NCI-H748 treated with DMSO at 0.1 percent for 48 hours (cell line): Measurements from ENCODE around the gene THAP8.

ENCODE experiments used
- DNase-seq: peaks from one replicate; lab custom pipeline; 2025; lab: John Stamatoyannopoulos, UW

THAP8 gene

GRCh38 chr19:36030264-36031148 lies 23.6 kb downstream of the THAP8 start:
- DNase-seq, result no peak

GRCh38 chr19:36028313-36029041 lies 25.6 kb downstream of the THAP8 start:
- DNase-seq, result no peak

- DNase-seq, result no peak
Observed at GRCh38 chr19:36027696-36028095, 26.4 kb downstream of the THAP8 start.

- no peak for DNase-seq
Observed at GRCh38 chr19:36026091-36026876, 27.8 kb downstream of the THAP8 start.

- no peak for DNase-seq
Observed at GRCh38 chr19:36025541-36025940, 28.5 kb downstream of the THAP8 start.

- DNase-seq, result no peak
Observed at GRCh38 chr19:36023432-36023831, 30.7 kb downstream of the THAP8 start.

GRCh38 chr19:36019061-36019670 lies 34.9 kb downstream of the THAP8 start:
- DNase-seq, result no peak

- DNase-seq, result peak; percentile 99
Observed at GRCh38 chr19:36014012-36014924, 39.8 kb downstream of the THAP8 start, which contains the start of gene ALKBH6. Gene ALKBH6, minus strand, starts transcription at chr19:36014213. Its CDS starts 816 bp downstream, at chr19:36013397.

- DNase-seq, result no peak
Observed at GRCh38 chr19:36013280-36014011, 40.6 kb downstream of the THAP8 start.

GRCh38 chr19:36010402-36010801 lies 43.7 kb downstream of the THAP8 start:
- no peak for DNase-seq

GRCh38 chr19:36009633-36010379 lies 44.3 kb downstream of the THAP8 start:
- no peak for DNase-seq

- peak; percentile 25 for DNase-seq
Observed at GRCh38 chr19:36009220-36009619, 44.9 kb downstream of the THAP8 start.

- DNase-seq, result no peak
Observed at GRCh38 chr19:36008336-36008978, 45.6 kb downstream of the THAP8 start, which contains the start of gene SYNE4. Gene SYNE4, minus strand, starts transcription at chr19:36008813. Its CDS starts 132 bp downstream, at chr19:36008681.

- DNase-seq, result no peak
Observed at GRCh38 chr19:36006955-36007354, 47.1 kb downstream of the THAP8 start.

- DNase-seq, result no peak
Observed at GRCh38 chr19:36003284-36003683, 50.8 kb downstream of the THAP8 start.

GRCh38 chr19:36001605-36002004 lies 52.5 kb downstream of the THAP8 start:
- DNase-seq, result no peak

GRCh38 chr19:35996777-35997176 lies 57.3 kb downstream of the THAP8 start:
- no peak for DNase-seq
